Lung (tissue), 12 donors: ENCODE data around the gene HDAC4. TPM values are rescaled to one million over a fixed set of nuclear protein-coding genes. Genes with fewer than 3 reads are reported as not detected.

Source experiments
- ATAC-seq: fragments of 200-7000 bp; cut with Tn5 transposase; one replicate; pipeline ENCODE4 v1.9.1; 2020; ENCODE audit warnings: moderate number of reproducible peaks; ENCODE audit not compliant: insufficient read depth, low FRiP score
- DNase-seq, 3 donors: peaks; one replicate each; pipeline ENCODE4 v3.0.0-alpha.2; 2013 to 2017
- H3K27ac ChIP-seq, 2 donors: one replicate each; pipeline ENCODE4 v1.5.1; 2013; ENCODE audit warnings: mild to moderate bottlenecking in 2 of 2, moderate library complexity in 2 of 2, control low read depth in 1 of 2, inconsistent platforms in 1 of 2, low read depth in 1 of 2, low read length in 1 of 2
- H3K27me3 ChIP-seq, 3 donors: one replicate each; pipeline ENCODE4 v1.5.1; 2013; ENCODE audit warnings: low read length in 2 of 3; ENCODE audit not compliant: control insufficient read depth in 3 of 3, insufficient read depth in 3 of 3
- H3K36me3 ChIP-seq, 4 donors: one replicate each; pipeline ENCODE4 v1.5.1; 2013; ENCODE audit warnings: low read length in 4 of 4, mild to moderate bottlenecking in 1 of 4, moderate library complexity in 1 of 4; ENCODE audit not compliant: control insufficient read depth in 4 of 4, insufficient read depth in 4 of 4
- H3K4me1 ChIP-seq, 5 donors: one replicate each; pipeline ENCODE4 v1.5.1; 2013; ENCODE audit warnings: low read length in 5 of 5, mild to moderate bottlenecking in 2 of 5, moderate library complexity in 1 of 5; ENCODE audit not compliant: control insufficient read depth in 5 of 5, insufficient read depth in 5 of 5
- H3K4me3 ChIP-seq: one replicate; pipeline ENCODE4 v1.5.1; 2013; ENCODE audit warnings: mild to moderate bottlenecking, control low read depth, moderate library complexity
- H3K9ac ChIP-seq, 2 donors: one replicate each; pipeline ENCODE4 v1.5.1; 2013; ENCODE audit warnings: low read length in 2 of 2, control low read depth in 1 of 2; ENCODE audit not compliant: insufficient read depth in 1 of 2
- H3K9me3 ChIP-seq, 4 donors: one replicate each; pipeline ENCODE4 v1.5.1; 2013; ENCODE audit warnings: low read length in 3 of 4, mild to moderate bottlenecking in 1 of 4, moderate library complexity in 1 of 4; ENCODE audit not compliant: control insufficient read depth in 4 of 4, insufficient read depth in 3 of 4
- CTCF ChIP-seq: IDR thresholded peaks from 2 replicates; pipeline ENCODE4 v1.5.1; 2012; ENCODE audit warnings: mild to moderate bottlenecking; ENCODE audit errors: control extremely low read depth, extremely low read depth
- WGBS, 2 donors: extraction: QIAGEN DNeasy Blood & Tissue Kit; methylation state at CpG; one replicate each; pipeline ENCODE4 v1.1.7; 2013; 5-methylcytosine and 5-hydroxymethylcytosine counted together
- polyA plus RNA-seq, 2 donors: library from polyadenylated mRNA; stranded (reverse); fragments of 200-250 nt; gene quantifications; one replicate each; pipeline ENCODE4 v1.2.1, GENCODE V29; 2013
- total RNA-seq, 2 donors: library from RNA; depleted of rRNA in 1 of 2; stranded (reverse); fragments of >200 nt in 1 of 2; gene quantifications; one replicate each; pipeline ENCODE4 v1.2.1, GENCODE V29; 2014 to 2021
- donor health status: control.
- donor health status: control.
- donor health status: Bipolar disorder and iron deficiency.
- donor health status: healthy.
- donor health status: DM: yes; HTN: yes; CAD: no.

HDAC4 gene
- total and polyA plus RNA-seq, 4 donors: 6.9 to 47.7 (median 20.7) TPM

GRCh38 chr2:239116456-239117246 is 284.2 kb downstream of the HDAC4 start:
- peaks cover 0 to 29% (median 14%) of the 10 kb centered on the region in 5 donors for H3K4me1 ChIP-seq
- no peaks in the 10 kb centered on the region for H3K27me3 ChIP-seq
- H3K9me3 ChIP-seq: no peaks in the 10 kb centered on the region
- no peak overlapping the region for H3K9ac ChIP-seq
- H3K27ac ChIP-seq: no peak overlapping the region
- no peak for DNase-seq
- no peak for ATAC-seq
- no peak overlapping the region for H3K4me3 ChIP-seq
- 94 to 96% methylated on average over 25 of the region's 25 CpGs for WGBS, 2 donors
- TF ChIP-seq CTCF: no peak
- peaks cover 0 to 5% (median 0%) of the 10 kb centered on the region in 4 donors for H3K36me3 ChIP-seq

GRCh38 chr2:239115616-239116015 is 285.2 kb downstream of the HDAC4 start:
- H3K36me3 ChIP-seq: peaks cover 0 to 16% (median 1%) of the 10 kb centered on the region in 4 donors
- TF ChIP-seq CTCF: no peak
- no peaks in the 10 kb centered on the region for H3K9me3 ChIP-seq
- H3K4me3 ChIP-seq: no peak overlapping the region
- H3K27ac ChIP-seq: no peak overlapping the region
- no peak overlapping the region for H3K9ac ChIP-seq
- H3K4me1 ChIP-seq: peaks cover 0 to 23% (median 10%) of the 10 kb centered on the region in 5 donors
- no peak for ATAC-seq
- no peaks in the 10 kb centered on the region for H3K27me3 ChIP-seq
- 89 to 95% methylated on average over 9 of the region's 9 CpGs for WGBS, 2 donors
- no peak for DNase-seq

GRCh38 chr2:239114616-239115265 is 286.1 kb downstream of the HDAC4 start:
- no peak overlapping the region for H3K4me3 ChIP-seq
- H3K4me1 ChIP-seq: peaks cover 0 to 23% (median 10%) of the 10 kb centered on the region in 5 donors
- 87% methylated on average over 25 of the region's 25 CpGs for WGBS, 2 donors
- DNase-seq: peak in 1 of 3 donors; percentile 16
- H3K27me3 ChIP-seq: no peaks in the 10 kb centered on the region
- H3K27ac ChIP-seq: no peak overlapping the region
- no peak overlapping the region for H3K9ac ChIP-seq
- no peak for ATAC-seq
- no peaks in the 10 kb centered on the region for H3K9me3 ChIP-seq
- H3K36me3 ChIP-seq: peaks cover under 1 to 21% (median 3%) of the 10 kb centered on the region in 4 donors
- TF ChIP-seq CTCF: no peak
